ENCODE data around the gene CRADD. TPM values are rescaled to one million over a fixed set of nuclear protein-coding genes. Genes with fewer than 3 reads are reported as not detected.

The CRADD gene
- total RNA-seq, 2 experiments from 2014 or later = 5.8 to 9.2 TPM

DNA sequence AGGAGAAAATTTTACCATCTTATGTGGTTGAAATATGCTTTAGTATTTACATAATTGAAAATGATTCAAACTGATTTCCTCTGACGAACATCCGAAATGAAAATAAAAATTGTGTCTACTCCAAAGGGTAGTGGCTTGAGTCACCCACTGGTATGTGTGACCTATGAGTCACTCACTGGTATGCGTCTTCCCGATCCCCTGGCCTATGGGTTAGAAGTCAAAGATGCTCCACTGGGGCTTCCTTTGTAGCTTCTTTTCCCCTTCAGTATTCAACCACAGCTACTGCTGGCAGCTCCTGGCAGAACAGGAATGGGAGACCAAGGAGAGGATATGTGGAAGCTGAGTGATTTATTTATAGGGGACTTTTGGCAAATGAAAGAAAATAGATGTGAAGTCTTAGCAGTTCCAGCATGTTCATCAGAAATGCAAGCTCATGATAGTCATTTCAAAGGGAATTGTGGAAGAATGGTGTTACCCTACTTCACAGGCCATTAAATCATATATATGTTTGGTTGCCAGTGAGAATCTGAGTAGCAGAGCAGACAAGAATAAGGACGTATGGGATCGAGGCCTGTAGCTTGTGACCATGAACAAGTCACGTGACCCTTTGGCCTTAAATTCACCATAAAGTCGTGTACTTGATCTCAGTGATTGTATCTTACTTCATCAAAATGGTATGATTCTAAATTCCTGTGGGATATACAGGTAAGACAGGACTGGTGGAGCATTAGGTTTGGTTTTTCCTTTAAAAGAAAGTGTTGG is 108.3 kb downstream of the CRADD start:
- peaks cover 28% of the 10 kb centered on the region for H3K4me1 ChIP-seq (ENCODE audit: insufficient read depth, low read length)
- H3K9me3 ChIP-seq (ENCODE audit: control insufficient read depth in 1 of 2, insufficient read depth in 1 of 2, low read length in 2 of 2) = no peaks in the 10 kb centered on the region
- peak overlapping the region; percentile 42 for H3K4me3 Mint-ChIP-seq
- H3K4me3 ChIP-seq (ENCODE audit: low read length) = no peak overlapping the region
- H3K9me3 Mint-ChIP-seq = no peaks in the 10 kb centered on the region
- H3K27ac Mint-ChIP-seq = peak overlapping the region; percentile 86
- ChIA-PET POLR2A (interaction anchor here (0.6 kb wide), 1 partner anchor 317 kb away, joined by 3 read pairs; no protein-coding TSS in a partner anchor), CTCF (interaction anchor here (0.5 to 2.3 kb wide), 6 partner anchors 13 to 317 kb away, joined by 3 to 11 read pairs (median 4); no protein-coding TSS in a partner anchor)
- TF ChIP-seq, protein P1, sequence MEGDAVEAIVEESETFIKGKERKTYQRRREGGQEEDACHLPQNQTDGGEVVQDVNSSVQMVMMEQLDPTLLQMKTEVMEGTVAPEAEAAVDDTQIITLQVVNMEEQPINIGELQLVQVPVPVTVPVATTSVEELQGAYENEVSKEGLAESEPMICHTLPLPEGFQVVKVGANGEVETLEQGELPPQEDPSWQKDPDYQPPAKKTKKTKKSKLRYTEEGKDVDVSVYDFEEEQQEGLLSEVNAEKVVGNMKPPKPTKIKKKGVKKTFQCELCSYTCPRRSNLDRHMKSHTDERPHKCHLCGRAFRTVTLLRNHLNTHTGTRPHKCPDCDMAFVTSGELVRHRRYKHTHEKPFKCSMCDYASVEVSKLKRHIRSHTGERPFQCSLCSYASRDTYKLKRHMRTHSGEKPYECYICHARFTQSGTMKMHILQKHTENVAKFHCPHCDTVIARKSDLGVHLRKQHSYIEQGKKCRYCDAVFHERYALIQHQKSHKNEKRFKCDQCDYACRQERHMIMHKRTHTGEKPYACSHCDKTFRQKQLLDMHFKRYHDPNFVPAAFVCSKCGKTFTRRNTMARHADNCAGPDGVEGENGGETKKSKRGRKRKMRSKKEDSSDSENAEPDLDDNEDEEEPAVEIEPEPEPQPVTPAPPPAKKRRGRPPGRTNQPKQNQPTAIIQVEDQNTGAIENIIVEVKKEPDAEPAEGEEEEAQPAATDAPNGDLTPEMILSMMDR (IDR thresholded peaks at IDR 0.05) = no peak
- no peaks in the 10 kb centered on the region for H3K36me3 Mint-ChIP-seq (ENCODE audit: low read depth)
- no peaks in the 10 kb centered on the region for H3K27me3 ChIP-seq (ENCODE audit: control insufficient read depth in 1 of 2, insufficient read depth in 2 of 2, low read length in 2 of 2)
- intact Hi-C loops (cut with DNase I, micrococcal nuclease) = loop anchor here in 1 of 2 experiments (5.0 to 10.0 kb wide), 2 partner anchors 111 to 213 kb away; partner anchors contain the start of genes CRADD and SOCS2
- DNase-seq = peak in 9 of 14 experiments; percentile 10 to 67 (median 27)
- peaks cover 65% of the 10 kb centered on the region for H3K4me1 Mint-ChIP-seq (ENCODE audit: low read depth)
- no peaks in the 10 kb centered on the region for H3K27me3 Mint-ChIP-seq
- ATAC-seq (ENCODE audit: poor library complexity) = peak; percentile 43
- H3K36me3 ChIP-seq (ENCODE audit: insufficient read depth, low read length) = no peaks in the 10 kb centered on the region
- no peak overlapping the region for H3K27ac ChIP-seq (ENCODE audit: low read depth in 1 of 2, low read length in 2 of 2)

DNA sequence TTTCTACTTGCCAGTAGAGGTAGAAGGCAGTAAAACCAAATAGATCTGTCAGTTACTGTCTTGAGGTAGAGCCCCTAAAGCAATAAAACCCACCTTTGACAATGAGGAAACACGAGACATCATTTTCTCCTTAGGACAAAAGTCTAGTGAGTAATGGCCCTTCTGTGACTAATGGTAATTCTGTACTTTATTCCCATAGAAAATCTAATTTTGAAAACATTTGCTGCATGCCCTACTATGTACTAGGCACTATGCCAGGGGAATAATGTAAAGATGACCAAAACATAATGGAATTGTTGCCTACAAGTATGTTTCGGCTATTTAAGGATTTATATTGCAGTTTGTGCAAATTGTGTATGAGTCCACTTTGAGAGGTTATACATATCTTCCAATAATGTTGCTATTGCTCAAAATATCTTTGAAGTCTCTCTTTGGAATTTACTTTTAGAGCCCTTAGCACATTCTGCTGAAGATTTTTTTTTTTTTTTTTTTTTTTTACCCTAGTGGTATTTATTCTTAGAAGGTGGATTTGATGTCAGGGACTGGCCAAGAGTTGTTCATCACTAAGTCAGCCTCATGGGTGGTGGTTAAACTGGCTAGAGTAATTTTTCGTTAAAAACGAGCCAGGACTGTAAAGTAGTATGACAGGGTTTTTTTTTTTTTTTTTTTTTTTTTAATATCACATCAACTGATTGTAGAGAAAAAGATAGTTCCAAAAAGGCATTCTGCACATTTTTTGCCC is 109.7 kb downstream of the CRADD start:
- ChIA-PET CTCF (interaction anchor here (0.7 kb wide), 1 partner anchor 16 kb away, joined by 3 read pairs; no protein-coding TSS in a partner anchor), POLR2A (no interaction called here)
- no peak for DNase-seq
- intact Hi-C loops (cut with DNase I, micrococcal nuclease) = loop anchor here in 1 of 2 experiments (5.0 to 10.0 kb wide), 2 partner anchors 112 to 215 kb away; partner anchors contain the start of genes CRADD and SOCS2
- ATAC-seq (ENCODE audit: poor library complexity) = no peak
- H3K4me1 ChIP-seq (ENCODE audit: insufficient read depth, low read length) = peaks cover 28% of the 10 kb centered on the region
- no peak overlapping the region for H3K4me3 ChIP-seq (ENCODE audit: low read length)
- Mint-ChIP-seq H3K36me3 (ENCODE audit: low read depth) (no peaks in the 10 kb centered on the region), H3K4me3 (no peak overlapping the region), H3K27me3 (no peaks in the 10 kb centered on the region), H3K27ac (no peak overlapping the region), H3K4me1 (ENCODE audit: low read depth) (peaks cover 53% of the 10 kb centered on the region), H3K9me3 (no peaks in the 10 kb centered on the region)
- no peaks in the 10 kb centered on the region for H3K9me3 ChIP-seq (ENCODE audit: control insufficient read depth in 1 of 2, insufficient read depth in 1 of 2, low read length in 2 of 2)
- TF ChIP-seq, protein P1 (IDR thresholded peaks at IDR 0.05) = no peak
- no peak overlapping the region for H3K27ac ChIP-seq (ENCODE audit: low read depth in 1 of 2, low read length in 2 of 2)
- no peaks in the 10 kb centered on the region for H3K36me3 ChIP-seq (ENCODE audit: insufficient read depth, low read length)
- H3K27me3 ChIP-seq (ENCODE audit: control insufficient read depth in 1 of 2, insufficient read depth in 2 of 2, low read length in 2 of 2) = no peaks in the 10 kb centered on the region

DNA sequence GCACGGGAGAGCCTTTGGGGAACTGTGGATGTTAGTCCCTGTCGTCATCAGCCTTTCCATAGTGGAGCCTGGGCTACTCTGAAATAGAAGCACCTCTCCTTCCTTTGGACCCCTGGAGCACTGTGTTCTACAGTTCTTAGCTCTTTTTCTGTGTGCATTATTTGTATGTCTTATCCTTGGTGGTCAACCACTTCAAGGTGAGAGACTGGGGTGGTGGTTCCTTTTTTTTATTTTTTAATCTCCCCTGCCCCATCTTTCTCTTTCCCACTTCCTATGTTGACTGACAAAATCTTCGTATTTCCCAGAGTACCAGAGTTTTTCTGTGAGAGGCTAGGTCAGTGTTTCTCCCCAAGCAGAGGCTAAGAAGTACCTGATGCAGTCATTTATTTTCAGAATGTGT is 111.7 kb downstream of the CRADD start:
- intact Hi-C loops (cut with DNase I, micrococcal nuclease) = loop anchor here in 1 of 2 experiments (5.0 to 10.0 kb wide), 2 partner anchors 114 to 217 kb away; partner anchors contain the start of genes CRADD and SOCS2
- Histone ChIP-seq H3K27ac (ENCODE audit: low read depth in 1 of 2, low read length in 2 of 2) (no peak overlapping the region), H3K4me1 (ENCODE audit: insufficient read depth, low read length) (peaks cover 26% of the 10 kb centered on the region), H3K36me3 (ENCODE audit: insufficient read depth, low read length) (no peaks in the 10 kb centered on the region), H3K9me3 (ENCODE audit: control insufficient read depth in 1 of 2, insufficient read depth in 1 of 2, low read length in 2 of 2) (no peaks in the 10 kb centered on the region), H3K27me3 (ENCODE audit: control insufficient read depth in 1 of 2, insufficient read depth in 2 of 2, low read length in 2 of 2) (no peaks in the 10 kb centered on the region), H3K4me3 (ENCODE audit: low read length) (no peak overlapping the region)
- CTCF ChIA-PET = no interaction called here
- Mint-ChIP-seq H3K27me3 (no peaks in the 10 kb centered on the region), H3K9me3 (no peaks in the 10 kb centered on the region), H3K4me1 (ENCODE audit: low read depth) (peaks cover 49% of the 10 kb centered on the region), H3K4me3 (no peak overlapping the region), H3K36me3 (ENCODE audit: low read depth) (no peaks in the 10 kb centered on the region), H3K27ac (no peak overlapping the region)
- DNase-seq = no peak
- POLR2A ChIA-PET = no interaction called here
- ATAC-seq (ENCODE audit: poor library complexity) = no peak
- TF ChIP-seq, protein P1 (IDR thresholded peaks at IDR 0.05) = no peak

Measured in CD4-positive, alpha-beta T cell (primary cell).